Mesendoderm (in vitro differentiated cells): ENCODE measurements around the gene ARHGEF6. TPM values are rescaled to one million over a fixed set of nuclear protein-coding genes. Genes with fewer than 3 reads are reported as not detected.

Experiments
- DNase-seq: peaks from one replicate; pipeline ENCODE4 v3.0.0; 2013
- H2AK5ac ChIP-seq: 2 replicates; pipeline ENCODE4 v1.6.1; 2013; ENCODE audit warnings: low read length, inconsistent platforms
- H2BK120ac ChIP-seq: 2 replicates; pipeline ENCODE4 v1.6.1; 2013; ENCODE audit warnings: low read depth, mild to moderate bottlenecking, low read length, moderate library complexity, mixed read lengths
- H2BK15ac ChIP-seq: replicated peaks from 2 replicates; pipeline ENCODE4 v1.6.1; 2013; ENCODE audit warnings: low read depth, mild to moderate bottlenecking, moderate library complexity
- H2BK5ac ChIP-seq: 2 replicates; pipeline ENCODE4 v1.6.1; 2013; ENCODE audit warnings: low read length, inconsistent platforms
- H3K18ac ChIP-seq: 2 replicates; pipeline ENCODE4 v1.6.1; 2013; ENCODE audit warnings: mild to moderate bottlenecking, low read length, mixed read lengths
- H3K23ac ChIP-seq: one replicate; pipeline ENCODE4 v1.6.1; 2013; ENCODE audit warnings: low read length
- H3K27ac ChIP-seq: 2 replicates; pipeline ENCODE4 v1.5.1; 2013; ENCODE audit warnings: low read depth, mild to moderate bottlenecking, inconsistent platforms, low read length, moderate library complexity
- H3K27me3 ChIP-seq: 2 replicates; pipeline ENCODE4 v1.6.1; 2013; ENCODE audit warnings: low read length, control low read depth, mild to moderate bottlenecking, inconsistent platforms; ENCODE audit not compliant: insufficient read depth, poor library complexity
- H3K36me3 ChIP-seq: 2 replicates; pipeline ENCODE4 v1.6.1; 2013; ENCODE audit warnings: low read length, inconsistent platforms; ENCODE audit not compliant: control insufficient read depth, insufficient read depth
- H3K4ac ChIP-seq: one replicate; pipeline ENCODE4 v1.6.1; 2013; ENCODE audit warnings: low read depth, mild to moderate bottlenecking, low read length, moderate library complexity
- H3K4me1 ChIP-seq: 2 replicates; pipeline ENCODE4 v1.6.1; 2013; ENCODE audit warnings: low read depth, low read length, inconsistent platforms; ENCODE audit not compliant: control insufficient read depth
- H3K4me2 ChIP-seq: 2 replicates; pipeline ENCODE4 v1.6.1; 2013; ENCODE audit warnings: low read length
- H3K4me3 ChIP-seq: 2 replicates; pipeline ENCODE4 v1.5.1; 2013; ENCODE audit warnings: mild to moderate bottlenecking, low read length
- H3K56ac ChIP-seq: one replicate; pipeline ENCODE4 v1.6.1; 2013; ENCODE audit warnings: low read length
- H3K79me1 ChIP-seq: 2 replicates; pipeline ENCODE4 v1.6.1; 2013; ENCODE audit warnings: low read length, inconsistent platforms
- H3K79me2 ChIP-seq: 2 replicates; pipeline ENCODE4 v1.6.1; 2013; ENCODE audit warnings: mild to moderate bottlenecking, low read length; ENCODE audit not compliant: control insufficient read depth, insufficient read depth
- H3K9ac ChIP-seq: 2 replicates; pipeline ENCODE4 v1.6.1; 2013; ENCODE audit warnings: low read length, inconsistent platforms
- H4K5ac ChIP-seq: one replicate; pipeline ENCODE4 v1.6.1; 2013; ENCODE audit warnings: low read length
- H4K8ac ChIP-seq: one replicate; pipeline ENCODE4 v1.6.1; 2013; ENCODE audit warnings: low read depth, mild to moderate bottlenecking, control low read depth, low read length, moderate library complexity
- WGBS: extraction: QIAGEN DNeasy Blood & Tissue Kit; methylation state at CpG from one replicate; pipeline ENCODE4 v1.1.7; 2013; ENCODE audit warnings: low lambda C conversion rate, missing lambda C conversion rate; ENCODE audit not compliant: insufficient coverage; ENCODE audit errors: extremely low coverage; 5-methylcytosine and 5-hydroxymethylcytosine counted together
- small RNA-seq: library from polyadenylated mRNA; stranded (forward); fragments of <200 nt; extraction: miRNeasy Mini kit (QIAGEN cat#:217004); gene quantifications from one replicate; pipeline ENCODE3, GENCODE V24; 2013; ENCODE audit not compliant: insufficient read depth

The ARHGEF6 gene

DNA sequence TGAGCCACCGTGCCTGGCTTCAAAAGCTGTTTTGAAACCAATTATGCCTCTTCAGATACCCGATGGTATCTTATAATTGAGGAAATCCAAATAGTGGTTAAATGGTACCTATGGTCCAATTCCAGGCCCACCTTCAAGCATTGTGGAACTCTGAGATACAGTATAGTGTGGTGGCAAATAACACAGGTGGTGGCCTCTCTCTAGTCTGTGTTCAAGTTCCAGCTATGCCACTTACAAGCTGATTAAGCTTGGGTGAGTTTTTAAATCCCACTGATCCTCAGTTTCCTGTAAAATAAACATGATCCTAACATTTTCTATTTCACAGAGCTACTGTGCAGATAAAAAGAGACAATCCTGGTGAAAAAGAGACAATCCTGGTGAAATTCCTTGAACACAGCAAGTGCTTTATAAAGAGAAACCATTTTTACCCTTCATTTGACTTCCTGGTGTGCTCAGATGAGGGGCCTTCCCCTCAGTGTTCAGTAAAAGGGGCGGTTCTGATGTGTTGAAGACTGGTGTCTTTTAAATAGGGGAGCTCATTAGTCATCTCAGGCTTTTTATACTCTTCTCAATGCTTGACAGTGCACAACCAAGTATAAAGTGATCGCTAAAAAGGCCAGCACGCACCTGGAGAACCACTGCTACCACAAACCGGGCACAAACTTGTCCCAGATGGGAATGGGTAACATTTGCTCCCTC lies 163.6 kb downstream of the ARHGEF6 start:
- H4K8ac ChIP-seq: no peak overlapping the region
- H3K36me3 ChIP-seq: no peaks in the 10 kb centered on the region
- DNase-seq: no peak
- H2BK120ac ChIP-seq: no peak overlapping the region
- H3K9ac ChIP-seq: no peak overlapping the region
- no peaks in the 10 kb centered on the region for H3K4me1 ChIP-seq
- no peak overlapping the region for H3K23ac ChIP-seq
- H2BK5ac ChIP-seq: no peak overlapping the region
- no peak overlapping the region for H4K5ac ChIP-seq
- no peak overlapping the region for H3K18ac ChIP-seq
- H3K27ac ChIP-seq: no peak overlapping the region
- no peak overlapping the region for H3K56ac ChIP-seq
- H3K27me3 ChIP-seq: no peaks in the 10 kb centered on the region
- no CpG with 5 or more reads among the region's 6 CpGs for WGBS
- H3K79me2 ChIP-seq: no peaks in the 10 kb centered on the region
- no peak overlapping the region for H2AK5ac ChIP-seq
- no peak overlapping the region for H3K4me3 ChIP-seq
- no peaks in the 10 kb centered on the region for H3K79me1 ChIP-seq
- no peak overlapping the region for H3K4ac ChIP-seq
- H2BK15ac ChIP-seq: no peak overlapping the region
- no peak overlapping the region for H3K4me2 ChIP-seq

Small RNAs within 50 kb of the gene (small RNA-seq; reads per million reads assigned to genes)
- gene RF00019: not detected
- gene RNU6-972P: not detected
